Fibroblast of villous mesenchyme (primary cell): ENCODE data around the gene ANKRD40CL. TPM values are rescaled to one million over a fixed set of nuclear protein-coding genes. Genes with fewer than 3 reads are reported as not detected.

ENCODE experiments used
- DNase-seq: peaks from one replicate; pipeline ENCODE4 v3.0.0-alpha.2; 2010; ENCODE audit warnings: low read depth
- H3K4me3 ChIP-seq: 2 replicates; pipeline ENCODE4 v1.5.1; 2011; ENCODE audit warnings: low read depth, mild to moderate bottlenecking, low read length
- CTCF ChIP-seq: IDR thresholded peaks from 2 replicates; pipeline ENCODE4 v1.5.1; 2012; ENCODE audit warnings: low read depth, mild to moderate bottlenecking, low read length; ENCODE audit not compliant: insufficient read depth
- total RNA-seq: library from RNA; depleted of rRNA; stranded (reverse); fragments of >200 nt; gene quantifications from 2 replicates; pipeline ENCODE4 v1.2.3, GENCODE V29; 2012

ANKRD40CL gene
- not detected in 2 replicates for total RNA-seq

GRCh38 chr17:50767446-50767845 is at the start of gene ANKRD40CL:
Gene ANKRD40CL (minus strand): TSS chr17:50767518. CDS start chr17:50766913, 605 bp downstream.
- DNase-seq, result no peak
- no peak within 1 kb of the TSS for H3K4me3 ChIP-seq
- TF ChIP-seq CTCF, result no peak

- DNase-seq, result no peak
- H3K4me3 ChIP-seq, result no peak overlapping the region
- no peak for TF ChIP-seq CTCF
Measured at GRCh38 chr17:50816271-50816670, 49.0 kb upstream of the ANKRD40CL start.

- no peak for TF ChIP-seq CTCF
- H3K4me3 ChIP-seq, result no peak overlapping the region
Measured at GRCh38 chr17:50815400-50815799, 48.1 kb upstream of the ANKRD40CL start.

GRCh38 chr17:50813583-50813982 is 46.3 kb upstream of the ANKRD40CL start:
- no peak for TF ChIP-seq CTCF
- no peak overlapping the region for H3K4me3 ChIP-seq
- no peak for DNase-seq

More at GRCh38 chr17:50815400-50815799, 48.1 kb upstream of the ANKRD40CL start:
- DNase-seq, result no peak

GRCh38 chr17:50808888-50809287 is 41.6 kb upstream of the ANKRD40CL start:
- DNase-seq, result no peak
- TF ChIP-seq CTCF, result no peak
- no peak overlapping the region for H3K4me3 ChIP-seq

- DNase-seq, result no peak
- TF ChIP-seq CTCF, result no peak
- H3K4me3 ChIP-seq, result no peak overlapping the region
Measured at GRCh38 chr17:50808413-50808812, 41.1 kb upstream of the ANKRD40CL start.

GRCh38 chr17:50807675-50808074 is 40.4 kb upstream of the ANKRD40CL start:
- no peak overlapping the region for H3K4me3 ChIP-seq

More at GRCh38 chr17:50807675-50808074, 40.4 kb upstream of the ANKRD40CL start:
- DNase-seq, result no peak
- TF ChIP-seq CTCF, result no peak
